ENCODE results near the gene EDEM2.
"Not testable (repeated sequence)": the region's sequence is repeated elsewhere in the genome, so short reads cannot be mapped to it uniquely, and the experiment has no call there.

The EDEM2 gene

GRCh38 chr20:35085477-35086225 is 61.5 kb downstream of the EDEM2 start:
- DNase-seq, result peak in 1 of 5 donors; percentile 79

- no peak for DNase-seq
Observed at GRCh38 chr20:35084998-35085397, 62.1 kb downstream of the EDEM2 start.

GRCh38 chr20:35080348-35080642 is 66.8 kb downstream of the EDEM2 start:
- DNase-seq, result not testable (repeated sequence)

GRCh38 chr20:35079472-35080347 is 67.4 kb downstream of the EDEM2 start:
- DNase-seq, result no peak

- no peak for DNase-seq
Observed at GRCh38 chr20:35077872-35078271, 69.3 kb downstream of the EDEM2 start.

GRCh38 chr20:35077341-35077740 is 69.8 kb downstream of the EDEM2 start:
- DNase-seq, result no peak

GRCh38 chr20:35071436-35072153 is 75.5 kb downstream of the EDEM2 start:
- DNase-seq, result not testable (repeated sequence)

GRCh38 chr20:35066194-35066593 is 80.9 kb downstream of the EDEM2 start:
- no peak for DNase-seq
